SK-N-SH (cell line): ENCODE data around the gene SPTB. TPM values are rescaled to one million over a fixed set of nuclear protein-coding genes. Genes with fewer than 3 reads are reported as not detected.

Experiments
- CTCF ChIA-PET: fragments of 300-600, 350-600 bp; formaldehyde crosslinking; extraction: SDS; loops from one replicate; lab custom pipeline; 2021; lab: Yijun Ruan, JAX
- POLR2A ChIA-PET: fragments of 350-600 bp; sonication (Branson Sonifier 250); formaldehyde crosslinking; extraction: SDS; loops from one replicate; lab custom pipeline; 2020; ENCODE audit warnings: antibody characterized with exemption, inconsistent platforms; lab: Yijun Ruan, JAX
- DNase-seq: peaks from one replicate; pipeline ENCODE4 v3.0.0; 2012
- H2AFZ ChIP-seq: fragments of 200-600 bp; sonication (generic); 2 replicates; pipeline ENCODE4 v1.8.1; 2016; ENCODE audit warnings: antibody characterized with exemption, mild to moderate bottlenecking, low read depth
- H3F3A ChIP-seq: fragments of 200-600 bp; sonication (generic); replicated peaks from 2 replicates; pipeline ENCODE3; 2016; ENCODE audit warnings: antibody characterized with exemption, mild to moderate bottlenecking; ENCODE audit not compliant: insufficient read depth
- H3K27ac ChIP-seq, 2 experiments: fragments of 200-500 bp in 1 of 2; fragments of 200-600 bp in 1 of 2; sonication (Bioruptor generic) in 1 of 2; sonication (generic), shearing (Covaris generic) in 1 of 2; 2 replicates each; pipeline versions ENCODE4 v1.5.1 to v1.6.1; 2014 to 2016; ENCODE audit warnings: low read depth in 2 of 2, inconsistent platforms in 1 of 2, low read length in 1 of 2, mild to moderate bottlenecking in 1 of 2, mixed read lengths in 1 of 2
- H3K27me3 ChIP-seq: fragments of 200-600 bp; sonication (generic), shearing (Covaris generic); 2 replicates; pipeline ENCODE4 v1.6.1; 2016; ENCODE audit warnings: mixed run types; ENCODE audit not compliant: insufficient read depth
- H3K36me3 ChIP-seq, 2 experiments: fragments of 200-500 bp in 1 of 2; fragments of 200-600 bp in 1 of 2; sonication (Bioruptor generic) in 1 of 2; sonication (generic) in 1 of 2; replicated peaks in 1 of 2; 2 replicates each; pipeline versions ENCODE3 to v1.5.1; 2014 to 2016; ENCODE audit warnings: low read length in 1 of 2, mild to moderate bottlenecking in 1 of 2; ENCODE audit not compliant: insufficient read depth in 2 of 2, control insufficient read depth in 1 of 2
- H3K4me1 ChIP-seq, 2 experiments: fragments of 200-500 bp in 1 of 2; fragments of 200-600 bp in 1 of 2; sonication (Bioruptor generic) in 1 of 2; sonication (generic), shearing (Covaris generic) in 1 of 2; 2 replicates each; pipeline versions ENCODE4 v1.5.1 to v1.6.1; 2014 to 2016; ENCODE audit warnings: low read depth in 1 of 2, low read length in 1 of 2, mixed run types in 1 of 2; ENCODE audit not compliant: insufficient read depth in 2 of 2, control insufficient read depth in 1 of 2
- H3K4me2 ChIP-seq: fragments of 200-600 bp; sonication (generic), shearing (Covaris generic); 2 replicates; pipeline ENCODE4 v1.6.1; 2017; ENCODE audit warnings: mixed run types
- H3K4me3 ChIP-seq, 2 experiments: fragments of 200-500 bp in 1 of 2; fragments of 200-600 bp in 1 of 2; sonication (Bioruptor generic) in 1 of 2; sonication (generic), shearing (Covaris generic) in 1 of 2; 2 replicates each; pipeline versions ENCODE4 v1.5.1 to v1.8.1; 2014 to 2016; ENCODE audit warnings: low read depth in 2 of 2, inconsistent platforms in 1 of 2, low read length in 1 of 2, mild to moderate bottlenecking in 1 of 2, mixed read lengths in 1 of 2, moderate library complexity in 1 of 2
- H3K79me2 ChIP-seq: fragments of 200-600 bp; sonication (generic); 2 replicates; pipeline ENCODE4 v1.8.1; 2017; ENCODE audit warnings: mild to moderate bottlenecking; ENCODE audit not compliant: insufficient read depth
- H3K9ac ChIP-seq: fragments of 200-600 bp; sonication (generic); 2 replicates; pipeline ENCODE4 v1.6.1; 2017; ENCODE audit warnings: mixed run types
- H3K9me2 ChIP-seq: fragments of 200-600 bp; sonication (generic); 2 replicates; pipeline ENCODE4 v1.6.1; 2017; ENCODE audit warnings: mixed run types
- H3K9me3 ChIP-seq: fragments of 200-600 bp; sonication (generic); 2 replicates; pipeline ENCODE4 v1.6.1; 2017; ENCODE audit warnings: mixed run types, mild to moderate bottlenecking, moderate library complexity
- H4K20me1 ChIP-seq: fragments of 200-600 bp; sonication (generic); 2 replicates; pipeline ENCODE4 v1.6.1; 2017; ENCODE audit warnings: mild to moderate bottlenecking, mixed run types; ENCODE audit not compliant: insufficient read depth
- ELF1 ChIP-seq: IDR thresholded peaks from 2 replicates; pipeline ENCODE4 v1.4.0; 2012
- EP300 ChIP-seq, 2 experiments: IDR thresholded peaks; 2 replicates each; pipeline versions ENCODE4 v1.4.0 to v1.6.1; 2012; ENCODE audit warnings: borderline replicate concordance in 1 of 2, low read depth in 1 of 2, low read length in 1 of 2
- EZH2phosphoT487 ChIP-seq: fragments of 200-600 bp; sonication (generic); IDR thresholded peaks from 2 replicates; pipeline ENCODE4 v1.6.1; 2017; ENCODE audit warnings: low read depth, mixed run types, mild to moderate bottlenecking, antibody characterized with exemption, moderate library complexity, borderline replicate concordance
- FOXM1 ChIP-seq: IDR thresholded peaks from 2 replicates; pipeline ENCODE4 v1.4.0; 2012; ENCODE audit warnings: low read depth, mild to moderate bottlenecking
- GABPA ChIP-seq: IDR thresholded peaks from 2 replicates; pipeline ENCODE4 v1.4.0; 2012; ENCODE audit warnings: low read depth, mild to moderate bottlenecking
- MEF2A ChIP-seq: IDR thresholded peaks from 2 replicates; pipeline ENCODE4 v1.4.0; 2012; ENCODE audit warnings: low read depth, borderline replicate concordance
- NFIC ChIP-seq: IDR thresholded peaks from 2 replicates; pipeline ENCODE4 v1.4.0; 2012; ENCODE audit warnings: borderline replicate concordance
- NRF1 ChIP-seq: IDR thresholded peaks from 2 replicates; pipeline ENCODE4 v1.6.1; 2012; ENCODE audit warnings: low read depth, mild to moderate bottlenecking, low read length
- POLR2AphosphoS5 ChIP-seq: IDR thresholded peaks from 2 replicates; pipeline ENCODE4 v1.6.1; 2012; ENCODE audit warnings: low read depth, low read length
- REST ChIP-seq: IDR thresholded peaks from 2 replicates; pipeline ENCODE4 v1.6.1; 2012; ENCODE audit warnings: mild to moderate bottlenecking, low read depth, low read length, moderate library complexity
- ZBTB33 ChIP-seq: IDR thresholded peaks from 2 replicates; pipeline ENCODE4 v1.4.0; 2012; ENCODE audit warnings: low read depth, borderline replicate concordance
- WGBS: methylation state at CpG from one replicate; pipeline ENCODE4 v1.1.6; 2017; ENCODE audit warnings: low lambda C conversion rate; 5-methylcytosine and 5-hydroxymethylcytosine counted together
- polyA plus RNA-seq, 3 experiments: library from polyadenylated mRNA; depleted of rRNA; stranded (reverse); fragments of >200 nt; gene quantifications; 2 replicates each; pipeline ENCODE4 v1.2.3, GENCODE V29; 2012
- TF ChIP-seq, protein P1 (sequence below): fragments of 150-350 bp; IDR thresholded peaks from 2 replicates; pipeline ENCODE4 v1.6.1; 2016; ENCODE audit warnings: mild to moderate bottlenecking, low read depth, low read length

SPTB gene
- polyA plus RNA-seq, 1 of the 3 experiments (the other 2 are of a cell fraction), result 0.15 TPM

DNA sequence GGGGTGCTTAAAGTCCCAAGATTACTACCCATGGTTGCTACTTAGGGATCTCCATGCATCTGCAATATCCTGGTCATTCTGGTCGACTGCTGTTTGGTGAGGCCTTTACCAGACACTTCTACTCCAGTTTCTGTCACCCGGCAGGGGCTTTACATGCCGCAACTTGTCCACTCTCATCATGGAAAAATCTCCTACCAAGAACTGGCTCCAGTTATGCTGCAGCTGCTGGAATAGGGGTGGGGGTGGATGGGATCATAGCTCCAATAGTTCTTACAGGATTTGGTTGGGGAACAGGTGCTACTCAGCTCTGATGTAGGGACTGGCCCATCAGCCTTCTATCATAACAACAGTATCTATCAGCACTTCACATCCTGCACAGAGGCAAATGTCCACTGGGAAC is 51.6 kb downstream of the SPTB start:
- no peak overlapping the region for H3K4me2 ChIP-seq
- H3K36me3 ChIP-seq, result no peaks in the 10 kb centered on the region
- DNase-seq, result no peak
- H3K9ac ChIP-seq, result no peak overlapping the region
- no peaks in the 10 kb centered on the region for H3K9me3 ChIP-seq
- no peaks in the 10 kb centered on the region for H3K79me2 ChIP-seq
- H3F3A ChIP-seq, result no peaks in the 10 kb centered on the region
- CTCF ChIA-PET, result interaction anchor here (1.1 to 3.7 kb wide), 3 partner anchors 27 to 63 kb away, joined by 3 to 23 read pairs (median 4); no protein-coding TSS in a partner anchor
- no peaks in the 10 kb centered on the region for H3K27me3 ChIP-seq
- TF ChIP-seq, protein P1, sequence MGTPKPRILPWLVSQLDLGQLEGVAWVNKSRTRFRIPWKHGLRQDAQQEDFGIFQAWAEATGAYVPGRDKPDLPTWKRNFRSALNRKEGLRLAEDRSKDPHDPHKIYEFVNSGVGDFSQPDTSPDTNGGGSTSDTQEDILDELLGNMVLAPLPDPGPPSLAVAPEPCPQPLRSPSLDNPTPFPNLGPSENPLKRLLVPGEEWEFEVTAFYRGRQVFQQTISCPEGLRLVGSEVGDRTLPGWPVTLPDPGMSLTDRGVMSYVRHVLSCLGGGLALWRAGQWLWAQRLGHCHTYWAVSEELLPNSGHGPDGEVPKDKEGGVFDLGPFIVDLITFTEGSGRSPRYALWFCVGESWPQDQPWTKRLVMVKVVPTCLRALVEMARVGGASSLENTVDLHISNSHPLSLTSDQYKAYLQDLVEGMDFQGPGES, result no peak
- TF ChIP-seq ELF1 (no peak), EP300 (IDR thresholded peaks at IDR 0.05; ENCODE audit: borderline replicate concordance in 1 of 2, low read depth in 1 of 2, low read length in 1 of 2) (no peak), FOXM1 (no peak), NFIC (no peak), MEF2A (no peak), REST (no peak), EZH2phosphoT487 (no peak), POLR2AphosphoS5 (no peak), NRF1 (no peak), GABPA (no peak), ZBTB33 (no peak)
- no peak overlapping the region for H2AFZ ChIP-seq
- H3K4me3 ChIP-seq, result no peak overlapping the region
- no peak overlapping the region for H3K27ac ChIP-seq
- no peaks in the 10 kb centered on the region for H3K9me2 ChIP-seq
- 74% methylated on average over 3 of the region's 3 CpGs for WGBS
- peaks cover 0 to 9% of the 10 kb centered on the region in 2 experiments; a peak in 1 of 4 replicates for H3K4me1 ChIP-seq
- no peaks in the 10 kb centered on the region for H4K20me1 ChIP-seq
- POLR2A ChIA-PET, result no interaction called here
